SK-N-SH treated with all-trans-retinoic acid at 6 μM for 48 hours (cell line): ENCODE data around the gene MAP1B.

ENCODE experiments used
- ATAC-seq: fragments of 200-7000 bp; cut with Tn5 transposase; 3 replicates; pipeline ENCODE4 v1.9.1; 2020; ENCODE audit warnings: mild to moderate bottlenecking, moderate library complexity
- BACH2 ChIP-seq: fragments of 250-450 bp; sonication (Bioruptor Pico); IDR thresholded peaks from 2 replicates; pipeline ENCODE4 v1.9.0; 2021; ENCODE audit warnings: mild to moderate bottlenecking, borderline replicate concordance
- CREB5 ChIP-seq: fragments of 250-450 bp; sonication (Bioruptor Pico); IDR thresholded peaks from 2 replicates; pipeline ENCODE4 v1.5.1; 2020; ENCODE audit warnings: low read depth, mild to moderate bottlenecking, moderate library complexity
- CSDC2 ChIP-seq: fragments of 250-450 bp; sonication (Bioruptor Pico); IDR thresholded peaks from 2 replicates; pipeline ENCODE4 v1.5.0; 2020; ENCODE audit warnings: mild to moderate bottlenecking, moderate library complexity
- ESRRG ChIP-seq: fragments of 250-450 bp; sonication (Bioruptor Pico); IDR thresholded peaks from 2 replicates; pipeline ENCODE4 v1.6.1; 2021; ENCODE audit warnings: mild to moderate bottlenecking
- ISL1 ChIP-seq: fragments of 250-450 bp; sonication (Bioruptor Pico); IDR thresholded peaks from 2 replicates; pipeline ENCODE4 v2.1.2; 2022; ENCODE audit warnings: mild to moderate bottlenecking, moderate library complexity
- OSR1 ChIP-seq: fragments of 250-450 bp; sonication (Bioruptor Pico); IDR thresholded peaks from 2 replicates; pipeline ENCODE4 v1.8.0; 2022; ENCODE audit warnings: moderate library complexity, mild to moderate bottlenecking, inconsistent platforms
- PATZ1 ChIP-seq: fragments of 250-450 bp; sonication (Bioruptor Pico); IDR thresholded peaks from 2 replicates; pipeline ENCODE4 v1.8.0; 2020; ENCODE audit warnings: mild to moderate bottlenecking, moderate library complexity, borderline replicate concordance
- PPARA ChIP-seq: fragments of 250-450 bp; sonication (Bioruptor Pico); IDR thresholded peaks from 2 replicates; pipeline ENCODE4 v1.5.0; 2020; ENCODE audit warnings: mild to moderate bottlenecking, borderline replicate concordance
- RARB ChIP-seq: fragments of 250-450 bp; sonication (Bioruptor Pico); IDR thresholded peaks from 2 replicates; pipeline ENCODE4 v1.8.0; 2021; ENCODE audit warnings: mild to moderate bottlenecking, moderate library complexity
- TCF4 ChIP-seq: fragments of 250-450 bp; sonication (Bioruptor Pico); IDR thresholded peaks from 2 replicates; pipeline ENCODE4 v1.8.0; 2021; ENCODE audit warnings: mild to moderate bottlenecking, moderate library complexity, borderline replicate concordance
- TOX ChIP-seq: fragments of 250-450 bp; sonication (Bioruptor Pico); IDR thresholded peaks from 2 replicates; pipeline ENCODE4 v1.8.0; 2021; ENCODE audit warnings: mild to moderate bottlenecking, moderate library complexity, borderline replicate concordance
- TSHZ2 ChIP-seq: fragments of 250-450 bp; sonication (Bioruptor Pico); IDR thresholded peaks from 2 replicates; pipeline ENCODE4 v1.5.0; 2020; ENCODE audit warnings: mild to moderate bottlenecking, moderate library complexity
- ZC3H10 ChIP-seq: fragments of 250-450 bp; sonication (Bioruptor Pico); IDR thresholded peaks from 2 replicates; pipeline ENCODE4 v1.5.1; 2021; ENCODE audit warnings: mild to moderate bottlenecking, moderate library complexity
- ZFP3 ChIP-seq: fragments of 250-450 bp; sonication (Bioruptor Pico); IDR thresholded peaks from 2 replicates; pipeline ENCODE4 v1.5.0; 2020; ENCODE audit warnings: mild to moderate bottlenecking, moderate library complexity
- ZFP30 ChIP-seq: fragments of 450-650 bp; formaldehyde crosslinking; IDR thresholded peaks from 2 replicates; pipeline ENCODE4 v1.5.0; 2022; ENCODE audit warnings: mild to moderate bottlenecking, moderate library complexity
- ZNF565 ChIP-seq: fragments of 450-650 bp; formaldehyde crosslinking; conservative IDR thresholded peaks from 2 replicates; pipeline ENCODE4 v1.5.0; 2020; ENCODE audit warnings: low read depth, mild to moderate bottlenecking, moderate library complexity
- ZNF70 ChIP-seq: fragments of 450-650 bp; formaldehyde crosslinking; IDR thresholded peaks from 2 replicates; pipeline ENCODE4 v1.5.0; 2020; ENCODE audit warnings: mild to moderate bottlenecking, moderate library complexity
- ZNF8 ChIP-seq: fragments of 450-650 bp; formaldehyde crosslinking; IDR thresholded peaks from 2 replicates; pipeline ENCODE4 v1.5.0; 2020; ENCODE audit warnings: mild to moderate bottlenecking, moderate library complexity
- TF ChIP-seq, protein P1 (sequence below): fragments of 250-450 bp; sonication (Bioruptor Pico); IDR thresholded peaks from 2 replicates; pipeline ENCODE4 v1.5.1; 2021; ENCODE audit warnings: mild to moderate bottlenecking, moderate library complexity

MAP1B gene

GRCh38 chr5:72141440-72142355, 34.4 kb downstream of the MAP1B start:
- ATAC-seq: peak; percentile 79
- TF ChIP-seq CREB5 (CRISPR knock-in tag) (no peak), RARB (CRISPR knock-in tag) (no peak; the same call in 1 of the 2 replicates), ZNF8 (no peak), ESRRG (no peak), OSR1 (CRISPR knock-in tag) (peak; percentile 57; the same call in 1 of the 2 replicates), TOX (CRISPR knock-in tag) (peak; percentile 41), PATZ1 (CRISPR knock-in tag) (0 out of 2 replicates have a peak, but pooled peaks have one; percentile 29), ISL1 (CRISPR knock-in tag) (peak; percentile 44; the same call in 1 of the 2 replicates)
- TF ChIP-seq, protein P1, sequence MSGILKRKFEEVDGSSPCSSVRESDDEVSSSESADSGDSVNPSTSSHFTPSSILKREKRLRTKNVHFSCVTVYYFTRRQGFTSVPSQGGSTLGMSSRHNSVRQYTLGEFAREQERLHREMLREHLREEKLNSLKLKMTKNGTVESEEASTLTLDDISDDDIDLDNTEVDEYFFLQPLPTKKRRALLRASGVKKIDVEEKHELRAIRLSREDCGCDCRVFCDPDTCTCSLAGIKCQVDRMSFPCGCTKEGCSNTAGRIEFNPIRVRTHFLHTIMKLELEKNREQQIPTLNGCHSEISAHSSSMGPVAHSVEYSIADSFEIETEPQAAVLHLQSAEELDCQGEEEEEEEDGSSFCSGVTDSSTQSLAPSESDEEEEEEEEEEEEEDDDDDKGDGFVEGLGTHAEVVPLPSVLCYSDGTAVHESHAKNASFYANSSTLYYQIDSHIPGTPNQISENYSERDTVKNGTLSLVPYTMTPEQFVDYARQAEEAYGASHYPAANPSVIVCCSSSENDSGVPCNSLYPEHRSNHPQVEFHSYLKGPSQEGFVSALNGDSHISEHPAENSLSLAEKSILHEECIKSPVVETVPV (CRISPR knock-in tag): no peak

DNA sequence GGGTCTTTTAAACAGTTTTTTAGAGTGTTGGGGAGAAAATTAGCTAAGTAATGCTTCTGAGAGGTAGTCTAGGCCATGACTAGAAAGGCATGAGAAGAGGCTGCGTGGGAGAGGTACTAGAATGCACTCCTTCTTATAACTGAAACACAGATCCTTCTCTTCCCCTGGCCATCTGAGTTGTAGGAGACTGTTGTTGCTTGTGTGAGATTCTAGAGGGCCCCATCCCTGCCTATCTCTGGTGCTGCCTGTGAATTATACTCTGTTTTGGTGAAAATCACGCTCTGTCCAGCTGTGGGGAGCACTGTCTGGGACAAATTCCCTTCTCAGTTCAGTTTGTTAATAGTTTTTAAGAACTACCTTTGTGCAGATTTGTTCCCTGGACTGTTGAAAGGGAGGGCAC, 37.5 kb downstream of the MAP1B start:
- no peak for TF ChIP-seq TOX (CRISPR knock-in tag)
- TF ChIP-seq TCF4 (CRISPR knock-in tag): no peak
- no peak for TF ChIP-seq ZNF8
- TF ChIP-seq, protein P1 (CRISPR knock-in tag): no peak
- no peak for TF ChIP-seq ZFP30 (CRISPR knock-in tag)
- no peak for TF ChIP-seq ISL1 (CRISPR knock-in tag)
- no peak for TF ChIP-seq ZNF70 (CRISPR knock-in tag)
- TF ChIP-seq, all 23 proteins: peak for 0
- no peak for ATAC-seq

DNA sequence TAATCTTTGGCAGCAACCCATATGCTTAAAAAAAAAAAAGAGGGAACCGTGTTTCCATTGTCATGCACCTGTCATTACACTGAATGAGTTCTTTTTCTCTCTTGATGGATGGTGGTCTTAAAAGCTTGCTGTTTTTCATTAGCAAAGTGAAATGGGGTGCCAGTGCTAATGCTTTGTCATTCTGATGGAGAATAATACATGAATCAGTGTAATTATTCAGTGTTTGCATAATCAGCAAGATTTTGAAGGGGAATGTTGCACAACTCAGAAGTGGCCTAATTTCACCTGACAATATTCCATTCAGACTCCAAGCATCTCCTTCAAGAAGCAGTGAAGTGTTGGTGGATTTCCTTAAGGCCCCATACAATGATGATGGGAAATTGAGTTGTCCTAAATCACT, 38.1 kb downstream of the MAP1B start:
- TF ChIP-seq PATZ1 (CRISPR knock-in tag) (no peak), ZFP30 (CRISPR knock-in tag) (no peak), ISL1 (CRISPR knock-in tag) (peak; percentile 42), ZNF8 (no peak), ZFP3 (CRISPR knock-in tag) (no peak), TCF4 (CRISPR knock-in tag) (no peak)
- ATAC-seq: no peak

DNA sequence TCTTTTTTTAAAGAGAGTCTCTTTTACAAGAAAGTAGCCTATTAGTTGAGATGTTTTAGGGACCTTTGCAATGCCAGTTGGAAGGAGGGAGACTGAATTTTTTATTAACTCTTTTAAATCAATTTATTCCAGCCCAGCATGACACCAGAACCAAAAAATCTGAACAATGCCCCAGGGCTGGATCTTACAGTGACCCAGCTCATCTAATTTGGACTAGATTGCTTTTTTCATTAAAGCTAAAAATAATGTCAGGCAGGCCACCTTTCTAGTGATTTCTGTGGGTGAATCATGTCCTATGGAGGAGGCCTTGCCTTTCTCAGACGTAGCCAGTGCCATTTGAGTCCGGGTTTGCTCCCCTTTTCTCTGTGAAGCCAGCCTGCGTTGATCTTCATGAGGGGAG, 38.8 kb downstream of the MAP1B start:
- no peak for ATAC-seq
- TF ChIP-seq ISL1 (CRISPR knock-in tag): peak; percentile 20; the same call in 1 of the 2 replicates
- TF ChIP-seq ZC3H10 (CRISPR knock-in tag): no peak

DNA sequence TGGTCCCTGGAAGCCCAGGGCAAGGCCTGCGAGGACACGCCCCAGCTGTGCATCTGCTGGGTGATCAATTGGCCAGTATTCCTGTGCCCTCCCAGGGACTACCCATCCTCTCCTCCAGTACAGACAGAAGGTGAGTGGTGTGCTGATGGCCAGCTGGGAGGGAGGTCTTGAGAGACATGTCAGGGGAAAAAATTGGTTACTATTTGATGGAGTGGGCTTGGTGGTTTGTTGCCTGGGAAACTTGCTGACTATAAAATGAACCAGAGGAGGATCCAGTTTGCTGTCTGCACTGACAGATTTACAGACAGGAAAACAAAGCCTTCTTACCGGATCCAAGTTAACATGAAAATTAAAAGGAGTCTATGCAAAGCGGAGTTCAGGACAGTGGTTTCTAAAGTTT, 40.3 kb downstream of the MAP1B start:
- ATAC-seq: no peak
- TF ChIP-seq ISL1 (CRISPR knock-in tag) (no peak), ZNF8 (no peak), RARB (CRISPR knock-in tag) (no peak), TSHZ2 (no peak), ZC3H10 (CRISPR knock-in tag) (no peak), TOX (CRISPR knock-in tag) (no peak), ZNF565 (CRISPR knock-in tag) (no peak), CSDC2 (no peak), ZFP30 (CRISPR knock-in tag) (no peak), BACH2 (CRISPR knock-in tag) (no peak), CREB5 (CRISPR knock-in tag) (no peak), PPARA (CRISPR knock-in tag) (no peak)
